Measurements from ENCODE around the gene PDE6B.

GRCh38 chr4:628311-628741 is 3.0 kb downstream of the PDE6B start:
- no peak for TF ChIP-seq POLR2A (IDR thresholded peaks at IDR 0.05)
- TF ChIP-seq CTCF (IDR thresholded peaks at IDR 0.05), result no peak

Data from upper lobe of left lung (tissue), 4 donors.